Mucosa of descending colon (tissue), 3 donors: ENCODE measurements around the gene CFAP20DC. TPM values are rescaled to one million over a fixed set of nuclear protein-coding genes. Genes with fewer than 3 reads are reported as not detected.
"Not testable (repeated sequence)": the region's sequence is repeated elsewhere in the genome, so short reads cannot be mapped to it uniquely, and the experiment has no call there.

Experiments used
- ATAC-seq: fragments of 200-7000 bp; cut with Tn5 transposase; one replicate; pipeline ENCODE4 v1.9.1; 2020; ENCODE audit warnings: mild to moderate bottlenecking, moderate library complexity
- DNase-seq, 3 donors: peaks; one replicate each; pipeline ENCODE4 v3.0.0-alpha.2; 2020
- H3K36me3 ChIP-seq: fragments of 200-600 bp; one replicate; pipeline ENCODE4 v1.8.0; 2021; ENCODE audit warnings: low read depth, mild to moderate bottlenecking
- H3K4me1 ChIP-seq: fragments of 200-600 bp; one replicate; pipeline ENCODE4 v1.8.0; 2021; ENCODE audit warnings: low read depth, mild to moderate bottlenecking
- H3K4me3 ChIP-seq: fragments of 200-600 bp; one replicate; pipeline ENCODE4 v1.8.0; 2021; ENCODE audit warnings: mild to moderate bottlenecking
- H3K9me3 ChIP-seq: fragments of 200-600 bp; one replicate; pipeline ENCODE4 v1.8.0; 2021; ENCODE audit warnings: mild to moderate bottlenecking
- intact Hi-C, 2 donors: fragments of 100-400 bp; cut with DNase I in 1 of 2; cut with micrococcal nuclease in 1 of 2; formaldehyde crosslinking; loops; one replicate each; pipeline versions ENCODE4 v1.11.0 to v1.11.1; 2022; cut with DNase I, micrococcal nuclease
- total RNA-seq, 3 donors: library from RNA; stranded (reverse); fragmentation: NEBNext Ultra II Directional in 2 of 3; extraction: Animal tissue kit (Norgen Biotek cat#: 25700) in 2 of 3; gene quantifications; one replicate each; pipeline versions ENCODE4 v1.2.1 to v1.2.4, GENCODE V29; 2021 to 2023
- TF ChIP-seq, protein P1 (sequence below): fragments of 200-600 bp; IDR thresholded peaks from one replicate; pipeline ENCODE4 v1.8.0; 2022; ENCODE audit warnings: antibody characterized with exemption, mild to moderate bottlenecking
- donor health status: DM: no; HTN: no; CAD: no; lungs with moderate emphysema.
- donor health status: DM: no; HTN: no; CAD: no.
- donor health status: DM: no; HTN: yes; CAD: no.

CFAP20DC gene
- total RNA-seq, 3 donors from 2014 or later = 0.49 to 1.0 (median 0.57) TPM

DNA sequence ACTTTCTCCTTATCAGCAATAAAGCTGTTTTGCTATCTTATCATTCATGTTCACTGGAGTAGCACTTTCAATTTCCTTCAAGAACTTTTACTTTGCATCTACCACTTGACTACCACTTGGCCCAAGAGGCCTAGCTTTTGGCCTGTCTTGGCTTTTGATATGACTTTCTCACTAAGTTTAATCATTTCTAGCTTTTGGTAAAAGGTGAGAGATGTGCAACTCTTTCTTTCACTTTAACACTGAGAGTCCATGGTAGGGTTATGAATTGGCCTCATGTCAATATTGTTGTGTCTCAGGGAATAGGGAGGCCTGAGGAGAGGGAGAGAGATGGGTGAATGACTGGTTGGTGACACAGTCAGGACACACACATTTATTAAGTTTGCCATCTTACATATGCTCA is 352.3 kb downstream of the CFAP20DC start:
- TF ChIP-seq, protein P1, sequence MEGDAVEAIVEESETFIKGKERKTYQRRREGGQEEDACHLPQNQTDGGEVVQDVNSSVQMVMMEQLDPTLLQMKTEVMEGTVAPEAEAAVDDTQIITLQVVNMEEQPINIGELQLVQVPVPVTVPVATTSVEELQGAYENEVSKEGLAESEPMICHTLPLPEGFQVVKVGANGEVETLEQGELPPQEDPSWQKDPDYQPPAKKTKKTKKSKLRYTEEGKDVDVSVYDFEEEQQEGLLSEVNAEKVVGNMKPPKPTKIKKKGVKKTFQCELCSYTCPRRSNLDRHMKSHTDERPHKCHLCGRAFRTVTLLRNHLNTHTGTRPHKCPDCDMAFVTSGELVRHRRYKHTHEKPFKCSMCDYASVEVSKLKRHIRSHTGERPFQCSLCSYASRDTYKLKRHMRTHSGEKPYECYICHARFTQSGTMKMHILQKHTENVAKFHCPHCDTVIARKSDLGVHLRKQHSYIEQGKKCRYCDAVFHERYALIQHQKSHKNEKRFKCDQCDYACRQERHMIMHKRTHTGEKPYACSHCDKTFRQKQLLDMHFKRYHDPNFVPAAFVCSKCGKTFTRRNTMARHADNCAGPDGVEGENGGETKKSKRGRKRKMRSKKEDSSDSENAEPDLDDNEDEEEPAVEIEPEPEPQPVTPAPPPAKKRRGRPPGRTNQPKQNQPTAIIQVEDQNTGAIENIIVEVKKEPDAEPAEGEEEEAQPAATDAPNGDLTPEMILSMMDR = no peak
- no peak for ATAC-seq
- DNase-seq = no peak
- intact Hi-C loops = no loop called here
- Histone ChIP-seq H3K4me3 (no peak overlapping the region), H3K36me3 (no peaks in the 10 kb centered on the region), H3K9me3 (peaks cover 2% of the 10 kb centered on the region), H3K4me1 (peaks cover 40% of the 10 kb centered on the region)

DNA sequence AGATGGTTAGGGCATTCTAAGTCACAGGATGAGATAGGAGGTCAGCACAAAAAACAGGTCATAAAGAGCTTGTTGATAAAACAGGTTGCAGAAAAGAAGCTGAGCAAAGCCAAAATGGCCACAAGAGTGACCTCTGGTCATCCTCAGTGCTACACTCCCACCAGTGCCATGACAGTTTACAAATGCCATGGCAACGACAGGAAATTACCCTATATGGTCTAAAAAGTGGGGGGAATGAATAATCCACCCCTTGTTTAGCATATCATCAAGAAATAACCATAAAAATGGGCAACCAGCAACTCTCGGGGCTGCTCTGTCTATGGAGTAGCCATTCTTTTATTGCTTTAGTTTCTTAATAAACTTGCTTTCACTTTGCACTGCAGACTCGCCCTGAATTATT is 353.0 kb downstream of the CFAP20DC start:
- H3K9me3 ChIP-seq, intact Hi-C loops, ATAC-seq, H3K4me3 ChIP-seq, DNase-seq, H3K36me3 ChIP-seq: not testable (repeated sequence)
- peaks cover 40% of the 10 kb centered on the region for H3K4me1 ChIP-seq

DNA sequence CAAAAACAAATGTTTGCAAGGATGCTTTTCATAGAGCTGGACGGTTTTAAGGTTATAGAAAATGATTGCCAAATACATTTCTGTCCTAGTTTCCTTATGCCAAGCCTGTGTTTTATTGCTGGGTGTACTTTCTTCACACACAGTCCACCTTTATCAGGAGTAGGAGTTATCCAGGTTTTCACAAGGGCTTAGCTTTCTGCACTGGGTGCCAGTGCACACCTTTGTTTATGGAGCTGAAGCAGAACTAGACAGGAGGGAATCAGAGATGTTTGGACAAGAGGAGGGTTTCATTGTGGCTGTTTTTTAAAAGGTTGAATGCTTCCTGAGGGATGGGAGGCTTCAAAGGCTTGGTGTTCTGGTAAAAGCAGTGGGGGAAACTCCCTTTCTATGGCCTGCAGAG is 353.7 kb downstream of the CFAP20DC start:
- intact Hi-C loops = no loop called here
- H3K4me1 ChIP-seq = peaks cover 40% of the 10 kb centered on the region
- H3K9me3 ChIP-seq = peaks cover 15% of the 10 kb centered on the region
- H3K36me3 ChIP-seq = no peaks in the 10 kb centered on the region
- H3K4me3 ChIP-seq = no peak overlapping the region
- DNase-seq = peak in 1 of 3 donors; percentile 71
- TF ChIP-seq, protein P1 = no peak
- ATAC-seq = peak; percentile 96

DNA sequence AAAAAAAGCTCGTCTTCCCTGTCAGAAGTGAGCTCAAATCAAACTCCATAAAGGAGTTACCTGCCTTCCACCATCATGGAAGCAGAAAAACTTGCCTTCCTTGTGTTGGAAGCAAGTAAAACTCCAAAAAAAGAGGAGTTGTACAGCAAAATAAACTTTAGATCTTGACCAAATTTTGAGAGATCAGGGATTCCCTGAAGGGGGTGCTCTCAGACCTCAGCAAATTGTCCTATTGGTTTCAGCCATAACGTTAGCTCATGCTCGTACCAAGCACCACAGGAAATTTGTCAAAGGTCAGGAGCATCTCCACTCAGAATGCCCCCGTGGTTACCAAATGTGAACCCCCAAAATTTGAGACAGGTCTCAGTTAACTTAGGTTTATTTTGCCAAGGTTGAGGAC is 354.5 kb downstream of the CFAP20DC start:
- Histone ChIP-seq H3K9me3 (peaks cover 17% of the 10 kb centered on the region), H3K4me1 (peaks cover 40% of the 10 kb centered on the region)
- intact Hi-C loops, DNase-seq, H3K4me3 ChIP-seq, ATAC-seq, H3K36me3 ChIP-seq: not testable (repeated sequence)

GRCh38 chr3:58693940-58694850 is 355.6 kb downstream of the CFAP20DC start:
- H3K9me3 ChIP-seq = peaks cover 17% of the 10 kb centered on the region
- TF ChIP-seq, protein P1 = no peak
- H3K4me3 ChIP-seq = no peak overlapping the region
- no peaks in the 10 kb centered on the region for H3K36me3 ChIP-seq
- ATAC-seq (peak; percentile 20), DNase-seq (no peak)
- intact Hi-C loops = no loop called here
- peaks cover 40% of the 10 kb centered on the region for H3K4me1 ChIP-seq

DNA sequence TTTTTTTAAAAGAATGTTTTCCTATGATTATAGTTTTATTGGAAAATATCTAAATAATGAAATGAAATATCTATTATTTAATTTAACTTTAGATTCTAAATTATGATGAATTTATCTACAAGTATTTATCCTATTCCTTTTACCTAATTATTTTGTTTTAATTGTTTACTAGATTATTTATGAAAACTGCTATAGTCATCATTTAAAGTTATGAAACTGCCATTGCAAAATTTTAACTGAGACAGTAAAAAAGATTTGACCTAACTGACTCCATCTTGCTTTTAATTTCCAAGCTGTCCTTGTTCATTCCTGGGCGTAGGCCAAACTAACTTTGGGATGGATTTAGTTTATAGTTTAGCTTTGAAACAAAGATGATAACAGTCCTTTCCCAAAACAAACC is 357.3 kb downstream of the CFAP20DC start:
- intact Hi-C loops = no loop called here
- ATAC-seq (no peak), DNase-seq (no peak)
- Histone ChIP-seq H3K4me1 (peaks cover 44% of the 10 kb centered on the region), H3K4me3 (no peak overlapping the region), H3K36me3 (no peaks in the 10 kb centered on the region), H3K9me3 (peaks cover 17% of the 10 kb centered on the region)
- TF ChIP-seq, protein P1 = no peak
